NCI-H128 (cell line): ENCODE results near the gene CNTD1.
"Not testable (repeated sequence)": the region's sequence is repeated elsewhere in the genome, so short reads cannot be mapped to it uniquely, and the experiment has no call there.

Experiments
- DNase-seq: peaks from one replicate; lab custom pipeline; 2025; ENCODE audit not compliant: unreplicated experiment; lab: John Stamatoyannopoulos, UW

The CNTD1 gene

DNA sequence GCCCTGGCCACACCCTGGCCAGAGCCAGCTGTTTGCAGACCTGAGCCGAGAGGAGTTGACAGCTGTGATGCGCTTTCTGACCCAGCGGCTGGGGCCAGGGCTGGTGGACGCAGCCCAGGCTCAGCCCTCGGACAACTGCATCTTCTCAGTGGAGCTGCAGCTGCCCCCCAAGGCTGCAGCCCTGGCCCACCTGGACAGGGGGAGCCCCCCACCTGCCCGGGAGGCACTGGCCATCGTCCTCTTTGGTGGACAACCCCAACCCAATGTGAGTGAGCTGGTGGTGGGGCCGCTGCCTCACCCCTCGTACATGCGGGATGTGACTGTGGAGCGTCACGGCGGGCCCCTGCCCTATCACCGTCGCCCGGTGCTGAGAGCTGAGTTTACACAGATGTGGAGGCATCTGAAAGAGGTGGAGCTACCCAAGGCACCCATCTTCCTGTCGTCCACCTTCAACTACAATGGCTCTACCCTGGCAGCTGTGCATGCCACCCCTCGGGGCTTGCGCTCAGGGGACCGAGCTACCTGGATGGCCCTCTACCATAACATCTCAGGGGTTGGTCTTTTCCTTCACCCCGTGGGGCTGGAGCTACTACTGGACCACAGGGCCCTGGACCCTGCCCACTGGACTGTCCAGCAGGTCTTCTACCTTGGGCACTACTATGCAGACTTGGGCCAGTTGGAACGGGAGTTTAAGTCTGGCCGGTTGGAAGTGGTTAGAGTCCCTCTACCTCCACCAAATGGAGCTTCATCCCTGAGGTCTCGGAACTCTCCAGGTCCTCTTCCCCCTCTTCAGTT is 46.3 kb downstream of the CNTD1 start:
- DNase-seq: no peak

GRCh38 chr17:42845556-42845917 is 46.9 kb downstream of the CNTD1 start:
- no peak for DNase-seq

- no peak for DNase-seq
Observed at GRCh38 chr17:42845918-42846593, 47.4 kb downstream of the CNTD1 start.

DNA sequence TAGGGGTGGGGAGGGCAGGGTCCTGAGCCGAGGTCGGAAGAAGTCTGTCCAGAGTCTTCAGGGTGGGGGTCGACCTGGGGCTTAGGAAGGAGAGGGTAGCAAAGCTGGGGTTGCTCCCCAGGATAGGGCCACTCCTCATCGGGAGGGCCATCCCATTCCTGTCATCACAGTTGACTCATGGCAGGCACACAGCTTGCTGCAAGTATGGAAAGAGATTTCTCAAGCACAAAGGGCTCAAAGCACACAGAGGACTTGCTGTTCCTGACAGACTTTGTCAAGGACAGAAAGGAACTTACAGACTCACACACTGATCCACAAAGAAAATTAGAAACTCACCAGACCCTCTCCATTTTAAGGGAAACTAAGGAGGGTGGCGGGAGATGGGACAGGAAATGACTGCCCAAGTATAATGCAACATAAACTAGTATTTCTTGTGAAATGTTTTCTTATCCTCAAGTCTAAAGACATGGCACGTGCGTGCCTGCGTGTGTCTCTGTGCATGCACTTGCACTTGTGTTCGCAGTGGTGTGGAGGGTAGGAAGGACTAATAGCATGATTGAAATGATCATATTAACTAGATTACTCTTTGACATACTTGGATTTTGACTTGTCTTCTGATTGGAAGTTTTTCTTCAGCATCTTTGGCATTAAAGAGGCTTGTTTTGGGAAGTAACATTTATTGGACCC is 48.1 kb downstream of the CNTD1 start:
- DNase-seq: no peak

DNA sequence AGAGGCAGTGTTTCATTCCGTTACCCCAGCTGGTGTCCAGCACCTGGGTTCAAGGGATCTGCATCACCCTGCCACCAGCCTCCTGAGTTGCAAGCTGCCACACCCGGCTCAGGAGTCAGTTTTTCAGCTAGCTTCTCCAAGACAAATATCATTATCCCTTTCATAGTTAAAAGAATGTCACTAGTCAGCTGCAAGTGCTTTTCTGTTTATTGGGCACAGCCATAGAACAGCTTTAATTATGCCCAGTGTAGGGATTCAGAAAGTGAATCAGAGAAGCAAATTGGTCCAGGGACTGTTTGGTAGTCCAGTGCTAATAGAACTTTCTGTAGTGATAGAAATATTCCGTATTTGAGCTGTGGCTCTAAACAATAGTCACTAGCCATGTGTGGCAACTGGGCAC is 49.4 kb downstream of the CNTD1 start:
- DNase-seq: no peak

DNA sequence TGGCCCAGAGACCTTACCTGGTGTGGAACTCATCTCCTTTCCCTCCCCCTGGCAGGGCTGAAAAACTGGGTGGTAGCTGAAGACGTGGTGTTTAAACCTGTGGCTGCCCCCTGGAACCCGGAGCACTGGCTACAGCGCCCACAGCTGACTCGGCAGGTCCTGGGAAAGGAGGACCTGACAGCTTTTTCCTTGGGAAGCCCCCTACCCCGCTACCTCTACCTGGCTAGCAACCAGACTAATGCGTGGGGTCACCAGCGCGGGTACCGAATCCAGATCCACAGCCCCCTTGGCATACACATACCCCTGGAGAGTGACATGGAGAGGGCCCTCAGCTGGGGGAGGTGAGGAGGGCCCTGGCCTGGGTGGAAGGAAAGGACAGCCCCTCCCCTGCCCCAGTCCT is 50.4 kb downstream of the CNTD1 start:
- no peak for DNase-seq

DNA sequence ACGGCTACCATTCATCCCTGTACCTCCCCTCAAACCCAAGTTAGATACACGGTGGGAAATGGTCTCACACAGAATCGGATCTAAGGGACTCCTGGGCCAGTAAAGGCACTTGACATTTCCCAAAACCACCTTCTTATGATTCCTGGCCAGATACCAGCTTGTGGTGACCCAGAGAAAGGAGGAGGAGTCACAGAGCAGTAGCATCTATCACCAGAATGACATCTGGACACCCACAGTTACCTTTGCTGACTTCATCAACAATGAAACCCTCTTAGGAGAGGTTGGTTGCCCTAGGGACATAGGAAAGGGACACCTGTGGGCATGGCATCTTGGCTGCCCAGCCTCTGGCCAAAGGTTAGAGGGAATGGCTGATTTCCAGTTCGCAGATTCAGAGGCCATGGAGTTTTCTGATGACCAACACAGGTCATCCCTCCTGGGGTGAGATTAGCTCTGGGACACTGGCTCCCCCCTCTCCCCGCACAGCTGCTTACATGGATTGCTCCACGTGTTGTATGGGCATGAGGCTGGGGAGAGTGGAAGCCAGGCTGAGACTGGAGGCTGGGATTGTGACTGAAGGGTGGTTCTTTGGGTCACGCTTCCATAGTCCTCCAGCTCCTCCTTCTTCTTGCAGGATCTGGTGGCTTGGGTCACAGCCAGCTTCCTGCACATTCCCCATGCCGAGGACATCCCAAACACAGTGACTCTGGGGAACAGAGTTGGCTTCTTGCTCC is 51.0 kb downstream of the CNTD1 start:
- no peak for DNase-seq

DNA sequence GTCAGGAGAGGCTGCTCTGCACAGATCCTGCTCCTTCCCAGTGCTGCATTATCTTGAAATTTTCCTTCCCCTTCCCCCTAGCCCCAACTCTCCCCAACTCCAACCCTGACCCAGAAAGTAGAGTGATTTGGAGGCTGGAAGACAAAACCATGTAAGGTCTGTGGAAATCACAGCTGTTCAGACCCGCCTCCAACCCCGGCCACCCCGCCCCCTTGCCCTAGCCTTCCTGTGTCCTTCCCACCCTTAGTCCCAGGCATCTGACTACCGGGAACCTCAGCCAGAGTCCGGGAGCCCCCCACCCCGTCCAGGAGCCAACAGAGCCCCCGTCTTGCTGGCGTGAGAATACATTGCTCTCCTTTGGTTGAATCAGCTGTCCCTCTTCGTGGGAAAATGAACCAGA is 52.3 kb downstream of the CNTD1 start, which contains the start of gene AOC3:
Gene AOC3, plus strand, starts transcription at position 246 of the 400 bp plus-strand sequence. Its CDS starts 145 bp downstream, at position 391.
- DNase-seq: no peak

GRCh38 chr17:42851371-42852240 is 52.9 kb downstream of the CNTD1 start:
- DNase-seq: not testable (repeated sequence)

- DNase-seq: no peak
Observed at GRCh38 chr17:42852351-42852750, 53.7 kb downstream of the CNTD1 start.

DNA sequence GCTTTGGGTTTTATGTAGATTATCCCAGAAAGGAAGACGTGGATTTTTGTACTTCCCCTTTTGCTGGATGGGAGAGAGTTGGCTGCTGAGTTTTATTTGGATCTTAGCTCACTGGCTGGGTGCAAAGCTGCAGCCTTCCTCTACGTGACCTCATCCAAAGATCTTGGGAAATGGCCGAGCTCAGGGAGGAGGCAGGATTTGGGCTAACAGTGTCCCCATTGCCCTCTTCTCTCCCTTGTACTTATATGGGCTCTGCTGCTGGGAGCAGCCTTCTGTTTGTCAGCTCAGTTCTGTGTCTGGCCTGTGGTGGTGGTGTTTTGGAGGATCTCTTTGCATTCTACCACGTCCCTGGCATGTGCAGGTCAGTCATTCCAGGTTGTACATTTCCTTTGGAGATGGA is 54.3 kb downstream of the CNTD1 start:
- no peak for DNase-seq

GRCh38 chr17:42853597-42853967 is 54.9 kb downstream of the CNTD1 start:
- DNase-seq: no peak

GRCh38 chr17:42853968-42854790 is 55.5 kb downstream of the CNTD1 start:
- DNase-seq: no peak

GRCh38 chr17:42855048-42855596 is 56.5 kb downstream of the CNTD1 start:
- DNase-seq: no peak

- not testable (repeated sequence) for DNase-seq
Observed at GRCh38 chr17:42856093-42856492, 57.4 kb downstream of the CNTD1 start.

GRCh38 chr17:42856516-42856915 is 57.9 kb downstream of the CNTD1 start:
- not testable (repeated sequence) for DNase-seq

DNA sequence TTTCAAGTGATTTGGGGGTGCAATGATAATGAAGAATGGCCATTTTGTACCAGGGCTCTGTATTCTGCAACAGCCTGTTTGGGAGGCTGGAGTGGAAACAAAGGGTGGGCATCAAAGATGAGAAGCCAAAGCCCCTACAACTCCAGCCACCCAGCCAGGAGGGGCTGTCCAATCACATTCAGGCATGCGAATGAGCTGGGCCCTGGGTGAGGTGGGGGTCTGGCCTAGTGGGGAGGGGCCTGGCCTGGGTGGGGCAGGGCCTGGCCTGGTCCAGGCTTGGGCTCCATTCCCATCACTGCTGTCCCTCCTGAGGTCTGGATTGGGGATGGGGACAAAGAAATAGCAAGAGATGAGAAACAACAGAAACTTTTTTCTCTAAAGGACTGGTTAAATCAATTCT is 58.7 kb downstream of the CNTD1 start:
- DNase-seq: no peak
